Ovary (tissue), 9 donors: Measurements from ENCODE around the gene ZNF534. TPM values are rescaled to one million over a fixed set of nuclear protein-coding genes. Genes with fewer than 3 reads are reported as not detected.

ENCODE experiments used
- DNase-seq, 5 donors: peaks; one replicate each; pipeline ENCODE4 v3.0.0-alpha.2; 2019 to 2020
- H3K27ac ChIP-seq, 2 donors: fragments of 200-600 bp; one replicate each; pipeline versions ENCODE4 v1.5.1 to v1.8.0; 2019 to 2022
- H3K27me3 ChIP-seq: fragments of 200-600 bp; one replicate; pipeline ENCODE4 v1.8.0; 2022
- H3K36me3 ChIP-seq: fragments of 200-600 bp; sonication (generic); one replicate; pipeline ENCODE4 v1.5.1; 2019
- H3K4me1 ChIP-seq: one replicate; pipeline ENCODE4 v1.8.1; 2013; ENCODE audit warnings: mild to moderate bottlenecking, moderate library complexity; ENCODE audit not compliant: insufficient read depth
- H3K4me3 ChIP-seq: fragments of 200-600 bp; sonication (generic); one replicate; pipeline ENCODE4 v1.5.1; 2017
- H3K9me3 ChIP-seq, 2 donors: fragments of 200-600 bp in 1 of 2; sonication (generic) in 1 of 2; one replicate each; pipeline versions ENCODE4 v1.5.1 to v1.8.1; 2013 to 2019; ENCODE audit warnings: mild to moderate bottlenecking in 1 of 2, moderate library complexity in 1 of 2
- CTCF ChIP-seq, 3 donors: fragments of 450-650 bp in 2 of 3; fragments of 200-600 bp in 1 of 3; IDR thresholded peaks; one replicate each; pipeline versions ENCODE4 v1.5.1 to v1.8.0; 2016 to 2022; ENCODE audit warnings: antibody characterized with exemption in 3 of 3, mild to moderate bottlenecking in 1 of 3
- EP300 ChIP-seq: sonication (generic); formaldehyde crosslinking; IDR thresholded peaks from one replicate; pipeline ENCODE4 v1.6.1; 2017; ENCODE audit warnings: antibody characterized with exemption
- POLR2A ChIP-seq: fragments of 450-650 bp; IDR thresholded peaks from one replicate; pipeline ENCODE4 v1.6.1; 2017; ENCODE audit warnings: antibody characterized with exemption, mild to moderate bottlenecking, moderate library complexity
- WGBS, 3 donors: extraction: QIAGEN DNeasy Blood & Tissue Kit in 1 of 3; methylation state at CpG; one replicate each; pipeline versions ENCODE4 v1.1.5 to v1.1.7; 2013 to 2017; 5-methylcytosine and 5-hydroxymethylcytosine counted together
- intact Hi-C, 4 donors: fragments of 100-400 bp; cut with DNase I; formaldehyde crosslinking; loops; one replicate each; pipeline versions ENCODE4 v1.11.0 to v1.15.1; 2022 to 2023
- polyA plus RNA-seq, 2 donors: library from polyadenylated mRNA; stranded (reverse); fragments of 200-250 nt in 1 of 2; fragments of 350-450 nt in 1 of 2; fragmentation: Illumina TruSeq in 1 of 2; extraction: RNeasy Lipid Tissue Mini Kit (QIAGEN cat#74804) in 1 of 2; gene quantifications; one replicate each; pipeline ENCODE4 v1.2.3, GENCODE V29; 2013 to 2014
- total RNA-seq, 7 donors: library from RNA; depleted of rRNA in 2 of 7; stranded (reverse); fragments of >200 nt in 2 of 7; fragmentation: NEBNext Ultra II Directional in 3 of 7; extraction: Animal tissue kit (Norgen Biotek cat#: 25700) in 3 of 7; gene quantifications; one replicate each; pipeline versions ENCODE4 v1.1.0 to v1.2.4, GENCODE V29; 2016 to 2023
- donor health status: DM: no; HTN: no; CAD: no; lungs with moderate emphysema.
- donor health status: DM: no; HTN: no; CAD: no.
- donor health status: Bipolar disorder and iron deficiency.
- donor health status: DM: yes; HTN: yes; CAD: no.
- donor health status: DM: no; HTN: no; CAD: no.
- donor health status: DM: yes; HTN: yes; CAD: no.

Gene ZNF534
- total and polyA plus RNA-seq, 9 donors = 0.16 to 0.91 (median 0.30) TPM

- no peak overlapping the region for H3K4me3 ChIP-seq
- TF ChIP-seq CTCF (IDR thresholded peaks at IDR 0.05) (no peak), EP300 (no peak), POLR2A (no peak)
- H3K36me3 ChIP-seq = peaks cover 2% of the 10 kb centered on the region
- peaks cover 2 to 79% of the 10 kb centered on the region in 2 donors for H3K9me3 ChIP-seq
- 98 to 99% (median 99%) methylated on average over 6 of the region's 6 CpGs for WGBS, 3 donors
- H3K4me1 ChIP-seq = no peaks in the 10 kb centered on the region
- no peaks in the 10 kb centered on the region for H3K27me3 ChIP-seq
- intact Hi-C loops = no loop called here
- no peak for DNase-seq
- H3K27ac ChIP-seq = no peak overlapping the region
Observed at GRCh38 chr19:52410276-52410675, 18.7 kb upstream of the ZNF534 start.

DNA sequence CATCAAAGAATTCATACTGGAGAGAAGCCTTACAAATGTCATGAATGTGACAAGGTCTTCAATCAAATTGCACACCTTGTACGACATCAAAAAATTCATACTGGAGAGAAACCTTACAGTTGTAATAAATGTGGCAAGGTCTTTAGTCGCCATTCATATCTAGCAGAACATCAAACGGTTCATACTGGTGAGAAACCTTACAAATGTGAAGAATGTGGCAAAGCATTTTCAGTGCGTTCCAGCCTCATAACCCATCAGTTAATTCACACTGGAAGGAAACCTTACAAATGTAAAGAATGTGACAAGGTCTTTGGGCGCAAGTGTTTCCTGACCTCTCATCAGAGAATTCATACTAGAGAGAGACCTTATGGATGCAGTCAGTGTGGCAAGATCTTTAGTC lies 13.2 kb upstream of the ZNF534 start:
- 95 to 98% (median 95%) methylated on average over 5 of the region's 5 CpGs for WGBS, 3 donors
- Histone ChIP-seq H3K27me3 (no peaks in the 10 kb centered on the region), H3K9me3 (peaks cover 2 to 57% of the 10 kb centered on the region in 2 donors), H3K4me3 (no peak overlapping the region), H3K4me1 (no peaks in the 10 kb centered on the region), H3K27ac (no peak overlapping the region), H3K36me3 (peaks cover 2% of the 10 kb centered on the region)
- TF ChIP-seq EP300 (no peak), CTCF (IDR thresholded peaks at IDR 0.05) (no peak), POLR2A (no peak)
- DNase-seq = no peak
- intact Hi-C loops = no loop called here

DNA sequence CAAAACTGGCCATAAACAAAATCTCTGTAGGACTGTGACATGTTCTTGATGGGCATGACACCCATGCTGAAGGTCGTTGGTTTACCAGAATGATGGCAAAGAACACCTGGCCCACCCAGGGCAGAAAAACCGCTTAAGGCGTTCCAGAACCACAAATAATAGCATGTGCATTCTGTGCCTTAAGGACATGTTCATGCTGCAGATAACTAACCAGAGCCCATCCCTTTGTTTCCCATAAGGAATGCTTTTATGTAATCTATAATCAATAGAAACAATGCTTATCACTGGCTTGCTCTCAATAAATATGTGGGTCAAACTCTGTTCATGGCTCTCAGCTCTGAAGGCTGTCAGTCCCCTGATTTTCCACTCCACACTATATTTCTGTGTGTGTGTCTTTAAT lies 13.2 kb downstream of the ZNF534 start:
- intact Hi-C loops = no loop called here
- Histone ChIP-seq H3K36me3 (no peaks in the 10 kb centered on the region), H3K27ac (no peak overlapping the region), H3K4me3 (no peak overlapping the region), H3K27me3 (no peaks in the 10 kb centered on the region), H3K4me1 (no peaks in the 10 kb centered on the region), H3K9me3 (peaks cover 0 to 4% of the 10 kb centered on the region in 2 donors)
- 73 to 84% (median 77%) methylated on average over 3 of the region's 3 CpGs for WGBS, 3 donors
- no peak for DNase-seq
- TF ChIP-seq EP300 (no peak), CTCF (IDR thresholded peaks at IDR 0.05) (no peak), POLR2A (no peak)

DNA sequence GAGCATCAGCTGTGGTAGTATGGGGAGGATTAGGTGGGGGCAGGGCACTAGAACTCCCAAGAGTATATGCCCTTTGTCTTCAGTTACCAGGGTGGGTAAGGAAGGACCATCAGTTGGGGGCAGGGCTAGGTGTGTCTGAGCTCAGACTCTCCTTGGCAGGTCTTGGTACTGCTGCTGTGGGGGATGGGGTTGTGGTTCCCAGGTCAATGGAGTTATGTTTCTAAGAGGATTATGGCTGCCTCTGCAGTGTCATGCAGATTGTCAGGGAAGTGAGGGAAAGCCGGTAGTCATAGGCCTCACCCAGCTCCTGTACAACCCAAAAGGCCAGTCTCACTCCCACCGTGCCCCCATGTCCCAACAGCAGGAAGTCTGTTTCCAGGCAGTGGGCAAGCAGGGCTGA lies 15.6 kb downstream of the ZNF534 start:
- no peaks in the 10 kb centered on the region for H3K36me3 ChIP-seq
- H3K9me3 ChIP-seq = peaks cover 0 to 4% of the 10 kb centered on the region in 2 donors
- H3K4me3 ChIP-seq = no peak overlapping the region
- H3K4me1 ChIP-seq = no peaks in the 10 kb centered on the region
- no peak for TF ChIP-seq POLR2A
- no peak for TF ChIP-seq EP300
- no peak for TF ChIP-seq CTCF (IDR thresholded peaks at IDR 0.05)
- 40 to 46% (median 45%) methylated on average over 2 of the region's 2 CpGs for WGBS, 3 donors
- no peak for DNase-seq
- no peaks in the 10 kb centered on the region for H3K27me3 ChIP-seq
- intact Hi-C loops = no loop called here
- no peak overlapping the region for H3K27ac ChIP-seq
